Panc1 (cell line): Measurements from ENCODE around the gene NDEL1. TPM values are rescaled to one million over a fixed set of nuclear protein-coding genes. Genes with fewer than 3 reads are reported as not detected.

Source experiments
- ATAC-seq: fragments of 200-7000 bp; cut with Tn5 transposase; 2 replicates; pipeline ENCODE4 v1.9.1; 2020; ENCODE audit warnings: mild to moderate bottlenecking, moderate library complexity
- BruUV-seq: library from RNA; stranded (reverse); fragments of 400-500 nt; replicated peaks from 2 replicates; lab custom pipeline; 2021; lab: Mats Ljungman, UMichigan
- CTCF ChIA-PET: fragments of 300-600 bp; sonication (Branson Sonifier 250); formaldehyde crosslinking; loops from one replicate; lab custom pipeline; 2022; ENCODE audit warnings: antibody characterized with exemption; lab: Charles Lee
- POLR2A ChIA-PET: fragments of 300-600 bp; sonication (Branson Sonifier 250); formaldehyde crosslinking; loops from one replicate; lab custom pipeline; 2022; ENCODE audit warnings: antibody characterized with exemption; lab: Charles Lee
- DNase-seq: peaks from one replicate; pipeline ENCODE4 v3.0.0-alpha.2; 2010; ENCODE audit warnings: low read depth, low spot score
- H3K27ac ChIP-seq: 2 replicates; pipeline ENCODE4 v1.5.1; 2011; ENCODE audit warnings: mild to moderate bottlenecking, low read length, inconsistent platforms
- H3K27me3 ChIP-seq: fragments of 200-500 bp; sonication (Bioruptor generic); 2 replicates; pipeline ENCODE4 v1.6.0; 2014; ENCODE audit warnings: low read length, inconsistent platforms; ENCODE audit not compliant: control insufficient read depth, insufficient read depth
- H3K36me3 ChIP-seq: fragments of 200-500 bp; sonication (Bioruptor generic); 2 replicates; pipeline ENCODE4 v1.5.1; 2014; ENCODE audit warnings: inconsistent platforms, mild to moderate bottlenecking, low read length, moderate library complexity; ENCODE audit not compliant: control insufficient read depth, insufficient read depth
- H3K4me1 ChIP-seq: 2 replicates; pipeline ENCODE4 v1.5.1; 2011; ENCODE audit warnings: inconsistent platforms, mild to moderate bottlenecking, low read length, moderate library complexity; ENCODE audit not compliant: control insufficient read depth, insufficient read depth
- H3K4me3 ChIP-seq, 2 experiments: 2 replicates each; pipeline ENCODE4 v1.5.1; 2011 to 2012; ENCODE audit warnings: low read depth in 2 of 2, low read length in 2 of 2, mild to moderate bottlenecking in 2 of 2, inconsistent platforms in 1 of 2, moderate library complexity in 1 of 2
- H3K9me3 ChIP-seq: fragments of 200-500 bp; sonication (Bioruptor generic); 2 replicates; pipeline ENCODE4 v1.5.1; 2014; ENCODE audit warnings: low read depth, mild to moderate bottlenecking, inconsistent platforms, low read length, moderate library complexity; ENCODE audit not compliant: control insufficient read depth, insufficient read depth
- POLR2AphosphoS5 ChIP-seq: IDR thresholded peaks from 2 replicates; pipeline ENCODE4 v1.6.1; 2012; ENCODE audit warnings: mild to moderate bottlenecking, low read depth, low read length, moderate library complexity
- SIN3A ChIP-seq: IDR thresholded peaks from 2 replicates; pipeline ENCODE4 v1.6.1; 2012; ENCODE audit warnings: low read depth, mild to moderate bottlenecking, low read length, moderate library complexity, borderline replicate concordance; ENCODE audit not compliant: insufficient read depth
- TCF7L2 ChIP-seq: IDR thresholded peaks from 2 replicates; pipeline ENCODE4 v1.6.1; 2011; ENCODE audit warnings: mild to moderate bottlenecking, low read depth, low read length, inconsistent platforms
- in situ Hi-C: cut with HindIII; loops from 2 replicates; pipeline ENCODE4 v1.10.0; 2016; ENCODE audit warnings: low sequenced_read_pairs, low pct_unique_long_range_greater_than_20kb
- intact Hi-C: fragments of 100-400 bp; cut with micrococcal nuclease; formaldehyde crosslinking; loops from one replicate; pipeline ENCODE4 v1.10.0; 2022; ENCODE audit not compliant: unreplicated experiment
- total RNA-seq: library from RNA; stranded (reverse); gene quantifications from one replicate; pipeline ENCODE4 v1.2.1, GENCODE V29; 2021; ENCODE audit not compliant: unreplicated experiment
- TF ChIP-seq, protein P1 (sequence below), 2 experiments: IDR thresholded peaks; 2 replicates each; pipeline ENCODE4 v1.6.1; 2011 to 2012; ENCODE audit warnings: low read depth in 2 of 2, control low read depth in 1 of 2, low read length in 1 of 2, mild to moderate bottlenecking in 1 of 2, moderate library complexity in 1 of 2; ENCODE audit not compliant: insufficient read depth in 1 of 2
- TF ChIP-seq, protein P2 (sequence below): fragments of 450-650 bp; IDR thresholded peaks from 2 replicates; pipeline ENCODE4 v1.5.1; 2017; ENCODE audit warnings: mild to moderate bottlenecking

Gene NDEL1
- total RNA-seq, 1 experiment from 2014 or later: 44.8 TPM

- CTCF ChIA-PET: no interaction called here
- no peak for ATAC-seq
- in situ Hi-C loops: no loop called here
Measured at GRCh38 chr17:8441690-8442089, 6.0 kb downstream of the NDEL1 start.

DNA sequence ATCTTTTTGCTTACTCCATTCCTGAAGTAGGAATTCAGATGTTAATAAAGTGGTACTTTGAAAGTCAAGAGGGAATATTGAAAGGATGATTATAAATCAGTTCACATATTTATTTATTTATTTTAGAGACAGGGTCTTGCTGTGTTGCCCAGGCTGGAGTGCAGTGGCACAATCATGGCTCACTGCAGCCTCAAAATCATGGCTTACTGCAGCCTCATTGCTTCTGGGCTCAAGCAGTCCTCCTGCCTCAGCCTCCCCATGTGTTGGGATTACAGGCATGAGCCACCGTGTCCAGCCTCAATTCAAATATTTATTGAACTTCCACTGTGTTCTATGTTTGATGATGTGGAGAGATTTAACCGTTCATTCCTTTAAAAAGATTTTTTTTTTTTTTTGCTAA lies 6.6 kb downstream of the NDEL1 start:
- ATAC-seq (no peak), DNase-seq (no peak)
- ChIA-PET CTCF (no interaction called here), POLR2A (no interaction called here)
- intact Hi-C loops: no loop called here
- BruUV-seq: no TSS peak
- Histone ChIP-seq H3K4me1 (no peaks in the 10 kb centered on the region), H3K27ac (no peak overlapping the region), H3K36me3 (peaks cover 14% of the 10 kb centered on the region), H3K4me3 (no peak overlapping the region), H3K9me3 (no peaks in the 10 kb centered on the region), H3K27me3 (no peaks in the 10 kb centered on the region)
- in situ Hi-C loops: no loop called here
- no peak for TF ChIP-seq SIN3A
- TF ChIP-seq, protein P1, sequence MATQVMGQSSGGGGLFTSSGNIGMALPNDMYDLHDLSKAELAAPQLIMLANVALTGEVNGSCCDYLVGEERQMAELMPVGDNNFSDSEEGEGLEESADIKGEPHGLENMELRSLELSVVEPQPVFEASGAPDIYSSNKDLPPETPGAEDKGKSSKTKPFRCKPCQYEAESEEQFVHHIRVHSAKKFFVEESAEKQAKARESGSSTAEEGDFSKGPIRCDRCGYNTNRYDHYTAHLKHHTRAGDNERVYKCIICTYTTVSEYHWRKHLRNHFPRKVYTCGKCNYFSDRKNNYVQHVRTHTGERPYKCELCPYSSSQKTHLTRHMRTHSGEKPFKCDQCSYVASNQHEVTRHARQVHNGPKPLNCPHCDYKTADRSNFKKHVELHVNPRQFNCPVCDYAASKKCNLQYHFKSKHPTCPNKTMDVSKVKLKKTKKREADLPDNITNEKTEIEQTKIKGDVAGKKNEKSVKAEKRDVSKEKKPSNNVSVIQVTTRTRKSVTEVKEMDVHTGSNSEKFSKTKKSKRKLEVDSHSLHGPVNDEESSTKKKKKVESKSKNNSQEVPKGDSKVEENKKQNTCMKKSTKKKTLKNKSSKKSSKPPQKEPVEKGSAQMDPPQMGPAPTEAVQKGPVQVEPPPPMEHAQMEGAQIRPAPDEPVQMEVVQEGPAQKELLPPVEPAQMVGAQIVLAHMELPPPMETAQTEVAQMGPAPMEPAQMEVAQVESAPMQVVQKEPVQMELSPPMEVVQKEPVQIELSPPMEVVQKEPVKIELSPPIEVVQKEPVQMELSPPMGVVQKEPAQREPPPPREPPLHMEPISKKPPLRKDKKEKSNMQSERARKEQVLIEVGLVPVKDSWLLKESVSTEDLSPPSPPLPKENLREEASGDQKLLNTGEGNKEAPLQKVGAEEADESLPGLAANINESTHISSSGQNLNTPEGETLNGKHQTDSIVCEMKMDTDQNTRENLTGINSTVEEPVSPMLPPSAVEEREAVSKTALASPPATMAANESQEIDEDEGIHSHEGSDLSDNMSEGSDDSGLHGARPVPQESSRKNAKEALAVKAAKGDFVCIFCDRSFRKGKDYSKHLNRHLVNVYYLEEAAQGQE (IDR thresholded peaks at IDR 0.05; ENCODE audit: insufficient read depth in 1 of 2, low read depth in 2 of 2, low read length in 1 of 2): no peak
- no peak for TF ChIP-seq TCF7L2
- TF ChIP-seq, protein P2, sequence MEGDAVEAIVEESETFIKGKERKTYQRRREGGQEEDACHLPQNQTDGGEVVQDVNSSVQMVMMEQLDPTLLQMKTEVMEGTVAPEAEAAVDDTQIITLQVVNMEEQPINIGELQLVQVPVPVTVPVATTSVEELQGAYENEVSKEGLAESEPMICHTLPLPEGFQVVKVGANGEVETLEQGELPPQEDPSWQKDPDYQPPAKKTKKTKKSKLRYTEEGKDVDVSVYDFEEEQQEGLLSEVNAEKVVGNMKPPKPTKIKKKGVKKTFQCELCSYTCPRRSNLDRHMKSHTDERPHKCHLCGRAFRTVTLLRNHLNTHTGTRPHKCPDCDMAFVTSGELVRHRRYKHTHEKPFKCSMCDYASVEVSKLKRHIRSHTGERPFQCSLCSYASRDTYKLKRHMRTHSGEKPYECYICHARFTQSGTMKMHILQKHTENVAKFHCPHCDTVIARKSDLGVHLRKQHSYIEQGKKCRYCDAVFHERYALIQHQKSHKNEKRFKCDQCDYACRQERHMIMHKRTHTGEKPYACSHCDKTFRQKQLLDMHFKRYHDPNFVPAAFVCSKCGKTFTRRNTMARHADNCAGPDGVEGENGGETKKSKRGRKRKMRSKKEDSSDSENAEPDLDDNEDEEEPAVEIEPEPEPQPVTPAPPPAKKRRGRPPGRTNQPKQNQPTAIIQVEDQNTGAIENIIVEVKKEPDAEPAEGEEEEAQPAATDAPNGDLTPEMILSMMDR: no peak
- no peak for TF ChIP-seq POLR2AphosphoS5

More at GRCh38 chr17:8441690-8442089, 6.0 kb downstream of the NDEL1 start:
- no peak for TF ChIP-seq TCF7L2
- TF ChIP-seq SIN3A: no peak
- TF ChIP-seq, protein P2: no peak
- no peak for TF ChIP-seq POLR2AphosphoS5
- TF ChIP-seq, protein P1 (IDR thresholded peaks at IDR 0.05; ENCODE audit: insufficient read depth in 1 of 2, low read depth in 2 of 2, low read length in 1 of 2): no peak
- intact Hi-C loops: no loop called here
- no TSS peak for BruUV-seq
- DNase-seq: no peak
- Histone ChIP-seq H3K36me3 (peaks cover 15% of the 10 kb centered on the region), H3K4me1 (no peaks in the 10 kb centered on the region), H3K9me3 (no peaks in the 10 kb centered on the region), H3K27ac (no peak overlapping the region), H3K4me3 (no peak overlapping the region), H3K27me3 (no peaks in the 10 kb centered on the region)
- POLR2A ChIA-PET: interaction anchor here (0.6 kb wide), 1 partner anchor 324 kb away, joined by 3 read pairs; no protein-coding TSS in a partner anchor
